IPS DF 4.7 (cell line): Measurements from ENCODE around the gene PIRT.

Source experiments
- DNase-seq: peaks from one replicate; pipeline ENCODE4 v3.0.0-alpha.2; 2013; ENCODE audit warnings: low spot score; ENCODE audit errors: extremely low read depth

PIRT gene

GRCh38 chr17:10821770-10822169, 16.1 kb downstream of the PIRT start:
- DNase-seq = no peak

DNA sequence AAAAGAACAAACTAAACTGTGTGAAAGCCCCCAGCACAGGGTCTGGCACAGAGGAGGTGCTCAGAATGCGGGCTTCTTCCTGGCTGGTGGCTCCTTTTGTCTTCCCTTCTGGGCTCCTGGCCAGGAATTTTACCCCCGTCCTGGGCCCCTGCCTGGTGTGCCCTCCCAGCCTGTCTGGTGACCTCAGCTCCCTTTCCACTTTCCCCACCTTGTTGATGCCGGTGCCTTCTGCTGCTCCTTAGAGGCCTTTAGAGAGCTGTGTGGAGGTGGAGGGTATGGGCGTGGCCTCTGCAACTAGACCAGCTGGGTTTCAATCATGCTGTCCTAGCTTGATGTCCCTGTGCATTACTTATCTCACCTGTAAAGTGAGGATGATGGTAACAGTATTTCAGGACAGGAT, 16.8 kb downstream of the PIRT start:
- no peak for DNase-seq

DNA sequence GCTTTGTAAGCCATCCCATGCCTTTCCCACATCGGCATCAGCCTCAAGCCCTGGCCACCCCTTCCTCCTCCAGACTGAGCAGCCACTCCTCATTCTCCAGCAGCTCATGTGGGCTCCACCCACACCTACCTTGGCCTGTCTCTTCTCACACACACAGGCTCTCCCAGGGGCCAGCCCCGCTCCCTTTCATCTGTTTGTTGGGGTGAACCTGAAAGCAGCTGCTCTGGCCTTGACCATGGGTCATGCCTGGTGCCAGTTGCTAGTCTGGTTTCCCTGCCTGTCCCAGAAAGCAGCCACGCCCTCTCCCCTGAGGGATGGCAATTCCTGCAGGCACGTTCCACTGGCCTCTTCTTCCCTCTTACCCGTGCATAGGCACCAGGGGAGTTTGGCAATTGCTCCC, 22.6 kb downstream of the PIRT start:
- no peak for DNase-seq

- no peak for DNase-seq
Observed at GRCh38 chr17:10814075-10814474, 23.8 kb downstream of the PIRT start.

DNA sequence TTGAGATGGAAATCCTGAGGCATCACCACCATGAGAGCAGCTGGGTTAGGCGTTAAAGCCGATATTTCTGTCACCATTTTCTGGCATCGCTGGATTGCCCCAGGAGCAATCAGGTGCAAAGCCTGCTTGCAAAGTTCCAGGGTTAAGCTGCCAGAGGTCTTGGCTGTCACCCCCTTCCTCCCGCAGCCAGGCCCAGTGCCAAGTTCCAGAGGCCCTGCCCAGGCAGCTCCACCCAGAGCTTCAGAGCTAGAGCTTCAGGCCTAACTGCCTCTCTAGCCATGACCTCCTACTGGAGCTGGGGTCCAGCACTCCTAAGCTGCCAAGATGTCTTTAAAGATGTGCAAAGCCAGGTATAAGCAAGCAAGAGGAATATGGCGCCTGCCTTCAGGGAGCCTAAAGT, 25.2 kb downstream of the PIRT start:
- no peak for DNase-seq

DNA sequence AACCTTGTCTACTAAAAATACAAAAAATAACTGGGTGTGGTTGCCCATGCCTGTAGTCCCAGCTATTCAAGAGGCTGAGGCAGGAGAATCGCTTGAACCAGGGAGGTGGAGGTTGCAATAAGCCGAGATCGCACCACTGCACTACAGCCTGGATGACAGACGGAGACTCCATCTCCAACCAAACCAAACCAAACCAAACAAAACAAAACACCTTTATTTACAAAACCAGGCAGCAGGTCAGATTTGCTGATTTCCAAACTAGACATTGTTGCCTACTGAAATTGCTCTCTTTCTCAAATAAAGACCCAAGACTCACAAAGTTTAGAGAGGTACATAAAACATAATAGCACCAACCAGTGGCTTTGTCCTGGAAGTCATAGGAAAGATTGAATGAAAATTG, 28.3 kb downstream of the PIRT start:
- DNase-seq = no peak

DNA sequence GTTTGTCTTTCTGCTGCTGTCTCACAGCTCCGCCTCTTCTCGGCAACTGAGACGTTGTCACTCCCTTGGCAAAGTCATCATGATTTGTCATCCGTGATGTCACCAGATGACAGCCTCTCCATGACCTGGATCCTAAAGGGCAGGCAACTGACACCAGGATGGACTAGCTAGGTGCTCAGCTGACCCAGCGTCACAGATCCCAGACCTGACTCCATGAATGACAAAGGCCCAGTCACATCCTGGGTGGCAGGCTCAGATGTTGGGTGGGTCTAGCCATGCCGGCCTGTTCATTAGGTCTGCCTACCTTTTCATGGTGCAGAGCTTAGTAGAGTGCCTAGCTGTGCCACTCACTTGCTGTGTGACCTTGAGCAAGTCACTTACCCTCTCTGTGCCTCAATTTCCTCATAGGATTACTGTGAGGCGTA, 30.2 kb downstream of the PIRT start:
- no peak for DNase-seq

DNA sequence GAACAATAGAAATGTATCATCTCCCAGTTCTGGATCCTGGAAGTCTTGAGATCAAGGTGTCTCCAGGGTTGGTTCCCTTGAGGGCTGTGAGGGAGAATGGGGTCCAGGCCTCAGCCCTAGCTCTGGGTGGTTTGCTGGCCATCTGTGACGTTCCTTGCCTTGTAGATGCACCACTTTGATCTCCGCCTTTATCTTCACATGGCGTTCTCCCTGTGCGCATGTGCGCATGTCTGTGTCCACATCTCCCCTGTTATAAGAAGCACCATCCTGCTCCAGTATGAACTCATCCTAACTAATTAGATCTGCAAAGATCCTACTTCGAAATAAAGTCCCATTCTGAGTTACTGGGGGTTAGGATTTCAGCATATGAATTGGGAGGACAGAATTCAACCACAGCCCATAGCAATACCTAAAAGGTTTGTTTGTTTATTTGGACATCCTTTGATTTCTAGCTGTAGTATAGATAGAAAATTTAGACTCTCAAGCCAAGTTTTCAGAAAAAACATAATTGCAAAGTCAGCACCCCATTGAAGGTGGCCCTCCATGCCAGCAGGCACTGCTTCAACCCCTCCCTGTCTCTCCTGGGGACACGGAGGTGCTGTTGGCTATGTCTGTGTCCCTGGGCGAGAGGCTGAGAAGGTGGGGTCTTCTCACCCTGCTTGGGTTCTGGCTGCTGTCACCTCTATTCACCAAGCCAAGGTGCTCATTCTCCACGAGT, 31.2 kb downstream of the PIRT start:
- no peak for DNase-seq

DNA sequence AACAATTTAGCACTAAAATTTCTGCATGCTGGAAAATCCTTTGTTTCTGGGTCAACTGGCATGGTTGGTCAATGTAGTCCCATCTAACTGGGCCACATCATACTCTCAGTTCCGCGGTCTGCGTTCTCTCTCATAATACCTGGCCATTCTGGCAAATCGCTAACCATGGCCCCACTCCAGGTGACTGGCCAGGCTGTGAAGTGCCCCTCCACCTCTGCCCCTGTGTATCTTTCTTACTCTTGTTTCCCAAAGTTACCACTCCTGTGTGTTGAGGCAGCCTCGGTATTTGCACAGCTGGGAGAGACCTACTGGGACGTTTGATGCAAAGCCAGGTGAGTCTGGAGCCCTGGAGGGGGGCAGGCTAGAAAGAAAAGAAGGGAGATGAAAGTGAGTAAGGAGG, 32.0 kb downstream of the PIRT start:
- DNase-seq = no peak

DNA sequence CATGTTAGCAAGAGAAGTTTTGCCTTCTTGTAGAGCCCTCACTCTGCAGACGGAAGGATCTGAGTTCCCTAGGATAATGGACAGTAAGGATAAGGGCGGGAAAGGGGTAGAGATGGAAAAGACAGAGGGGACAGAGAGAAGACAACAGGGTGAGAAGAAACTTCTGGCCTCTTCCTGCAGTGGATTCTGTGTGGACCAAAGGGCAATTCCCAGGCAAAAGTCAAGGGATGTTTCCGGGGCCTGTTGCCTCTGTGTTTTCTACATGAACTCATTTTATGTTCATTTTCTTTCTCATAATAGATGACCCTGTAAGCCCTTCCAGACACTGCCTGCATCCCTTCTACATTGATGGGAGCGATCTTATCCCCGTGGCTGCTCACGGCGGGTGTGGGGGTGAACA, 33.3 kb downstream of the PIRT start:
- DNase-seq = no peak

- DNase-seq = no peak
Observed at GRCh38 chr17:10803830-10804475, 33.9 kb downstream of the PIRT start, which contains the start of gene TMEM238L. TSS of gene TMEM238L (minus strand) at chr17:10804099. CDS start at chr17:10803963, 136 bp downstream.

DNA sequence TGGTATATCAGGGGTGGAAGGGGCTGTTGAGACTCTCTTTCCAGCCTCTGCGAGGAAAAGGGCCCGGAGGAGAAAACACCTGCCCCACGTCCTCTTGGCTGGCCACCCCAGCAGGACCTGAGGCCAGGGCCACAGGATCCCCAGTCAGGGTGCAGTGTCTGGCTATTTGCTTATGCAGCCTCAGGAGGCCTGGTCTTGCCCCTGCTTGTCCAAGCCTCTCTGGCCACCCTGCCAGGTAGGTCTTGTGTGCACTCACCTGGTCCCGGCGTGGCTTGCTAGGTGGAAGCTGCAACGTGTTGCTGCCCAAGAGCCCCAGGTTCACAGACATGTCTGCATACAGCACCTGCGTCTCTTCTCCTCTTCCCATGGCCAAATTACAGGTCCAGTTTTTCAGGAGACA, 34.5 kb downstream of the PIRT start:
- no peak for DNase-seq

- DNase-seq = no peak
Observed at GRCh38 chr17:10802496-10803284, 35.2 kb downstream of the PIRT start.

DNA sequence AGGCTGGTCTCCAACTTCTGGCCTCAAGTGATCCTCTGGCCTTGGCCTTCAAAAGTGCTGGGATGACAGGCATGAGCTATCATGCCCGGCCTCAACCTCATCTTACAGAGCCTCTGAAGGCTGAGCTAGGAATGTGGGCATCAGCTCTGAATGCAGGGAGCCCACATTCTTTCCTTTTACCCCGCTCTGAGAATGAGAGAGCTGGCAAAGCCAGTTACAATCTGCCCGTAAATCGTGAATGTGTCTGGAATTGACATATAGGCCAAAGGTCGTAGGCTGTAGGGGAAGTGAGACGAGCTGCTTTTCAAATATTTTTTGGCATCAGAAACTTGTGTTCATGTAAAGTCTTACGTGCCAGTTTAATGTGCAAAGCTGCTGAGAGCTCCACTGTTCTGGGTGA, 38.5 kb downstream of the PIRT start:
- DNase-seq = no peak

DNA sequence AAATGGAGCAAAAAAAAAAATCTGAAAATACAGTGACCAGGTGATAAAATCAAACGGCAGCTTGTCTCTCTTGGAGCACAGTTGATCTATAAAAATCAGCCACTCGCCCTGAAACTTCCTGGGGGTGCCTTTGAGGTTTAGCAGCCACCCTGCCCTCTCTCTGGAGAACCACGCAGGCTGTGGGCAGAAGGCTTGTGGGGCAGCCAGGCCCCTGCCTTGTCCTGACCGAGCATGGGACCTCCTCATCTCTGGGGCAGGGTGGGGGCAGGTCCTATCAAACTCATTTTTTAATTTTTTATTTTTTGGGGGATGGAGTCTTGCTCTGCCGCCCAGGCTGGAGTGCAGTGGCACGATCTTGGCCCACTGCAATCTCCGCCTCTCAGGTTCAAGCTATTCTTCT, 39.0 kb downstream of the PIRT start:
- DNase-seq = no peak

- no peak for DNase-seq
Observed at GRCh38 chr17:10798332-10798749, 39.5 kb downstream of the PIRT start.

- no peak for DNase-seq
Observed at GRCh38 chr17:10797476-10798328, 40.2 kb downstream of the PIRT start.

DNA sequence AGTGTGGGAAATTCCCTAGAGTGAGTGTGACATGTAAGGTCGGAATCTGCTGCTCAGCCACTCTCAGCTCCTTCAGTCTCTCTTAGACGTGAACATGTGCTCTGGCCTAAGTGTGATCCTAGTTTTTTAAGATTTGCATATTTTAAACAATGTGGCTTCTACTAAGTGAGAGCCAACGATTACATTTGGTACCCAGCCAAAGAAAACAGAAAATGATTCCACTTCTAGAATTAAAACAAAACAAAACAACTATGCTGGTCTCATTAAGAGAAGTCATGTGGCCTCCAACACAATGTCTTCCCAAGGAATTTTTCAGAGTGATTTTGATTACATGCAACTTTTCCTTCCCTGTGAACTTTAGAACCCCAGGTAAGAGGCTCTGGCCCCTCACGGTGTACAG, 44.1 kb downstream of the PIRT start:
- no peak for DNase-seq

GRCh38 chr17:10793256-10793655, 44.6 kb downstream of the PIRT start:
- DNase-seq = no peak

- no peak for DNase-seq
Observed at GRCh38 chr17:10792151-10792550, 45.7 kb downstream of the PIRT start.
